H1 (cell line): ENCODE measurements around the gene TGFB1I1.

Source experiments
- CTCF ChIP-seq, 3 experiments: IDR thresholded peaks; 1 replicate in 2 of 3; 2 replicates in 1 of 3; pipeline versions ENCODE4 v1.5.1 to v1.6.1; 2011; ENCODE audit warnings: low read length in 3 of 3, mild to moderate bottlenecking in 3 of 3, inconsistent platforms in 2 of 3, low read depth in 1 of 3, moderate library complexity in 1 of 3; ENCODE audit not compliant: insufficient read depth in 1 of 3; ENCODE audit errors: control extremely low read depth in 1 of 3
- EP300 ChIP-seq, 2 experiments: IDR thresholded peaks; 1 replicate in 1 of 2; 2 replicates in 1 of 2; pipeline ENCODE4 v1.6.1; 2011 to 2012; ENCODE audit warnings: low read depth in 2 of 2, low read length in 2 of 2, mild to moderate bottlenecking in 2 of 2, borderline replicate concordance in 1 of 2, inconsistent platforms in 1 of 2, moderate library complexity in 1 of 2
- EZH2 ChIP-seq: fragments of 200-600 bp; sonication (generic); IDR thresholded peaks from 2 replicates; pipeline ENCODE4 v1.7.1; 2012; ENCODE audit warnings: low read depth, mild to moderate bottlenecking, moderate library complexity, low read length, inconsistent platforms; ENCODE audit not compliant: severe bottlenecking
- FOSL1 ChIP-seq: IDR thresholded peaks from 2 replicates; pipeline ENCODE4 v1.6.1; 2011; ENCODE audit warnings: mild to moderate bottlenecking, low read depth, low read length, moderate library complexity; ENCODE audit not compliant: insufficient read depth
- HDAC2 ChIP-seq, 2 experiments: fragments of 300-600 bp in 1 of 2; sonication (generic) in 1 of 2; IDR thresholded peaks; 2 replicates each; pipeline ENCODE4 v1.6.1; 2011 to 2012; ENCODE audit warnings: low read depth in 2 of 2, low read length in 2 of 2, mild to moderate bottlenecking in 2 of 2, moderate library complexity in 2 of 2, borderline replicate concordance in 1 of 2, inconsistent platforms in 1 of 2
- MAFK ChIP-seq: IDR thresholded peaks from 2 replicates; pipeline ENCODE4 v1.6.1; 2012; ENCODE audit warnings: low read depth, mild to moderate bottlenecking, improper control_type of control experiment, low read length
- SP2 ChIP-seq: IDR thresholded peaks from 2 replicates; pipeline ENCODE4 v1.6.1; 2012; ENCODE audit warnings: mild to moderate bottlenecking, low read length, inconsistent platforms
- TBP ChIP-seq: IDR thresholded peaks from 2 replicates; pipeline ENCODE4 v1.6.1; 2011; ENCODE audit warnings: low read depth, low read length, improper control_type of control experiment

DNA sequence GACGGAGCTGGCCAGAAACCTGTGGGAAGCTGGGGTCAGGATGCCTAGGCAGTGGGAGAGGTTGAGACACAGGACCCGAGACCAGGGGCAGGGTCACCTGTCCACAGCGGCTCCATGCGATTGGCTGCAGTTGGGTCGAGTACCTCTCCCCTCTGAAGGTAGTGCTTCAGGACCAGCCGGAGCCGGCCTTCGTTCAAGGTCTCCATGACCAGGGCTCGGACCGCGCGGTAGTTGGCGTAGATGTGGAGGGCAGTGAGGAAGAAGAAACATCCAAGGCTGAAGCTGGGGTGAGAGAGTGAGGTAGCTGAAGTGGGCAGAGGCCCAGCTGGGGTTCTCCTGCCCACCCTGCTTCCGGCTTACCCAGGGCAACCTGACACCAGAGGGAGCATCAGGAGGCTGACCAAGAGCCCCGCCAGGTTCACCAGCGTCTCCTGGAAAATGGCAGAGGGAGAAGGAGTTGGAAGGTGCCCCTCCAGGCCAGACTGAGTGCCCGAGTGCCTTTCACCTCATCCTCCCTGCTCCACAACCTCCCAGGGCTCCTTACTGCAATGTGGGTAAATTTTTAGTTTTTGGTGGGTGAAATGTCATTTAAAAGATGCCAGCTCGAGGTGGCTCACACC is 21.7 kb downstream of the TGFB1I1 start:
- TF ChIP-seq CTCF (IDR thresholded peaks at IDR 0.05; ENCODE audit: control extremely low read depth in 1 of 3, insufficient read depth in 1 of 3, low read depth in 1 of 3, low read length in 3 of 3) (no peak), FOSL1 (no peak), EZH2 (no peak), SP2 (no peak), EP300 (IDR thresholded peaks at IDR 0.05; ENCODE audit: borderline replicate concordance in 1 of 2, low read depth in 2 of 2, low read length in 2 of 2) (no peak), HDAC2 (IDR thresholded peaks at IDR 0.05; ENCODE audit: borderline replicate concordance in 1 of 2, low read depth in 2 of 2, low read length in 2 of 2) (no peak), TBP (no peak), MAFK (no peak)
